ENCODE measurements around the gene ZNF556.

GRCh38 chr19:2841855-2842574 is 25.1 kb upstream of the ZNF556 start:
- TF ChIP-seq CTCF (IDR thresholded peaks at IDR 0.05) (no peak; the same call in 2 of the 3 replicates), GATA3 (IDR thresholded peaks at IDR 0.05; ENCODE audit: borderline replicate concordance) (no peak), RAD21 (conservative IDR thresholded peaks at IDR 0.05 in 1 of 2, IDR thresholded peaks at IDR 0.05 in 1 of 2) (no peak), MAX (IDR thresholded peaks at IDR 0.05) (no peak), REST (IDR thresholded peaks at IDR 0.05) (no peak), BHLHE40 (IDR thresholded peaks at IDR 0.05; ENCODE audit: low read depth, low read length) (no peak), POLR2A (IDR thresholded peaks at IDR 0.05; ENCODE audit: low read length) (no peak), JUN (IDR thresholded peaks at IDR 0.05) (no peak), RNF2 (IDR thresholded peaks at IDR 0.05; ENCODE audit: borderline replicate concordance, low read depth) (no peak), HDAC2 (IDR thresholded peaks at IDR 0.05) (no peak), RFX5 (IDR thresholded peaks at IDR 0.05) (no peak), SMC3 (IDR thresholded peaks at IDR 0.05) (no peak), PBX3 (IDR thresholded peaks at IDR 0.05) (no peak), SREBF2 (IDR thresholded peaks at IDR 0.05) (no peak)

Measured in A549 (cell line).